ENCODE data around the gene TMOD1. TPM values are rescaled to one million over a fixed set of nuclear protein-coding genes. Genes with fewer than 3 reads are reported as not detected.
A peak's percentile ranks its signal among the peaks of the same experiment; 100 is the strongest.

The TMOD1 gene
- total and polyA plus RNA-seq, 11 donors: 96.4 to 201 (median 158) TPM

GRCh38 chr9:97462914-97463313 is 38.6 kb upstream of the TMOD1 start:
- TF ChIP-seq CTCF (IDR thresholded peaks at IDR 0.05) (no peak), POLR2A (IDR thresholded peaks at IDR 0.05) (no peak)
- Histone ChIP-seq H3K27ac (no peak overlapping the region), H3K36me3 (peaks cover 0 to 54% (median 23%) of the 10 kb centered on the region in 9 donors), H3K4me3 (no peak overlapping the region), H3K27me3 (no peaks in the 10 kb centered on the region), H3K9me3 (no peaks in the 10 kb centered on the region), H3K4me1 (peaks cover 0 to 5% (median 0%) of the 10 kb centered on the region in 12 donors)
- DNase-seq: no peak
- 96 to 100% (median 98%) methylated on average over 1 of the region's 1 CpG for WGBS, 4 donors
- no peak for ATAC-seq
- intact Hi-C loops (cut with DNase I): loop anchor here in 2 of 10 donors (10.0 kb wide), 2 partner anchors 242 to 442 kb away; no protein-coding TSS in a partner anchor

- peaks cover 0 to 65% (median 28%) of the 10 kb centered on the region in 9 donors for H3K36me3 ChIP-seq
- TF ChIP-seq POLR2A (IDR thresholded peaks at IDR 0.05): no peak
- peak; percentile 62 to 94 (median 81) for TF ChIP-seq CTCF (IDR thresholded peaks at IDR 0.05)
- peak overlapping the region in 11 of 12 donors; percentile 11 to 78 (median 69) for H3K27ac ChIP-seq
- ATAC-seq (peak; percentile 95 to 98 (median 97)), DNase-seq (peak; percentile 73 to 80 (median 77))
- WGBS, 4 donors: 41 to 62% (median 56%) methylated on average over 4 of the region's 4 CpGs
- intact Hi-C loops (cut with DNase I): loop anchor here (1.0 to 10.0 kb wide), 11 partner anchors 128 to 438 kb away; no protein-coding TSS in a partner anchor
- no peaks in the 10 kb centered on the region for H3K27me3 ChIP-seq
- H3K4me3 ChIP-seq: no peak overlapping the region
- no peaks in the 10 kb centered on the region for H3K9me3 ChIP-seq
- peaks cover 0 to 20% (median 11%) of the 10 kb centered on the region in 12 donors for H3K4me1 ChIP-seq
Measured at GRCh38 chr9:97468658-97469448, 32.6 kb upstream of the TMOD1 start.

- TF ChIP-seq CTCF (IDR thresholded peaks at IDR 0.05) (peak in 8 of 12 donors; percentile 12 to 58 (median 42)), POLR2A (IDR thresholded peaks at IDR 0.05) (no peak)
- intact Hi-C loops (cut with DNase I): loop anchor here in 3 of 10 donors (5.0 kb wide), 2 partner anchors 127 to 147 kb away; no protein-coding TSS in a partner anchor
- Histone ChIP-seq H3K9me3 (no peaks in the 10 kb centered on the region), H3K4me3 (no peak overlapping the region), H3K4me1 (peaks cover 0 to 24% (median 11%) of the 10 kb centered on the region in 12 donors), H3K36me3 (peaks cover 0 to 71% (median 30%) of the 10 kb centered on the region in 9 donors), H3K27ac (peak overlapping the region in 3 of 12 donors; percentile 47 to 69 (median 68)), H3K27me3 (no peaks in the 10 kb centered on the region)
- peak in 1 of 5 donors; percentile 29 for DNase-seq
- ATAC-seq: peak in 3 of 4 donors; percentile 48 to 61 (median 55)
- 51 to 68% (median 61%) methylated on average over 2 of the region's 2 CpGs for WGBS, 4 donors
Measured at GRCh38 chr9:97470076-97470475, 31.4 kb upstream of the TMOD1 start.

GRCh38 chr9:97473717-97474116 is 27.7 kb upstream of the TMOD1 start:
- intact Hi-C loops (cut with DNase I): loop anchor here in 3 of 10 donors (5.0 kb wide), 2 partner anchors 124 to 144 kb away; no protein-coding TSS in a partner anchor

More at GRCh38 chr9:97473717-97474116, 27.7 kb upstream of the TMOD1 start:
- peak in 2 of 4 donors; percentile 52 to 53 for ATAC-seq
- H3K27me3 ChIP-seq: no peaks in the 10 kb centered on the region
- H3K4me3 ChIP-seq: no peak overlapping the region
- TF ChIP-seq POLR2A (IDR thresholded peaks at IDR 0.05) (no peak), CTCF (IDR thresholded peaks at IDR 0.05) (no peak)
- H3K9me3 ChIP-seq: no peaks in the 10 kb centered on the region
- H3K27ac ChIP-seq: no peak overlapping the region
- peaks cover 0 to 64% (median 39%) of the 10 kb centered on the region in 9 donors for H3K36me3 ChIP-seq
- WGBS, 4 donors: 51 to 61% (median 54%) methylated on average over 3 of the region's 3 CpGs
- H3K4me1 ChIP-seq: peaks cover 0 to 18% (median 9%) of the 10 kb centered on the region in 12 donors
- no peak for DNase-seq
